Brain microvascular endothelial cell (primary cell): ENCODE measurements around the gene RIMBP2.

ENCODE experiments used
- DNase-seq: peaks from one replicate; pipeline ENCODE4 v3.0.0-alpha.2; 2020
- H3K27ac ChIP-seq: fragments of 250-450 bp; sonication (Bioruptor Pico); 2 replicates; pipeline ENCODE4 v1.5.1; 2020; ENCODE audit warnings: mild to moderate bottlenecking, moderate library complexity
- H3K27me3 ChIP-seq: fragments of 250-450 bp; sonication (Bioruptor Pico); replicated peaks from 2 replicates; pipeline ENCODE4 v1.5.1; 2020; ENCODE audit warnings: mild to moderate bottlenecking
- H3K36me3 ChIP-seq: fragments of 250-450 bp; sonication (Bioruptor Pico); replicated peaks from 2 replicates; pipeline ENCODE4 v1.5.1; 2020; ENCODE audit warnings: mild to moderate bottlenecking
- H3K4me3 ChIP-seq: 2 replicates; pipeline ENCODE4 v1.5.1; 2011; ENCODE audit warnings: low read depth, mild to moderate bottlenecking, control low read depth, low read length, moderate library complexity
- CTCF ChIP-seq: IDR thresholded peaks from 2 replicates; pipeline ENCODE4 v1.5.1; 2011; ENCODE audit warnings: low read depth, mild to moderate bottlenecking, moderate library complexity, low read length, control low read depth, inconsistent platforms; ENCODE audit errors: missing control alignments
- in situ Hi-C: cut with HindIII; loops from 2 replicates; pipeline ENCODE4 v1.10.0; 2017; ENCODE audit warnings: low sequenced_read_pairs, low pct_ligation_motif_present

Gene RIMBP2

GRCh38 chr12:130433834-130434233 lies 282.3 kb downstream of the RIMBP2 start:
- Histone ChIP-seq H3K36me3 (no peaks in the 10 kb centered on the region), H3K27ac (no peak overlapping the region), H3K4me3 (no peak overlapping the region), H3K27me3 (no peaks in the 10 kb centered on the region)
- TF ChIP-seq CTCF: no peak
- in situ Hi-C loops: no loop called here
- DNase-seq: no peak

- no peak for TF ChIP-seq CTCF
- no peak overlapping the region for H3K27ac ChIP-seq
- no peak overlapping the region for H3K4me3 ChIP-seq
- DNase-seq: no peak
- in situ Hi-C loops: no loop called here
- H3K27me3 ChIP-seq: no peaks in the 10 kb centered on the region
- H3K36me3 ChIP-seq: no peaks in the 10 kb centered on the region
Observed at GRCh38 chr12:130433411-130433810, 282.7 kb downstream of the RIMBP2 start.

GRCh38 chr12:130431176-130431575 lies 284.9 kb downstream of the RIMBP2 start:
- TF ChIP-seq CTCF: no peak

GRCh38 chr12:130429656-130430505 lies 286.2 kb downstream of the RIMBP2 start:
- Histone ChIP-seq H3K4me3 (no peak overlapping the region), H3K27me3 (no peaks in the 10 kb centered on the region), H3K27ac (no peak overlapping the region), H3K36me3 (no peaks in the 10 kb centered on the region)
- in situ Hi-C loops: no loop called here
- TF ChIP-seq CTCF: no peak
- DNase-seq: no peak

More at GRCh38 chr12:130431176-130431575, 284.9 kb downstream of the RIMBP2 start:
- H3K4me3 ChIP-seq: no peak overlapping the region
- no peak for DNase-seq
- H3K27me3 ChIP-seq: no peaks in the 10 kb centered on the region
- H3K27ac ChIP-seq: no peak overlapping the region
- in situ Hi-C loops: no loop called here
- no peaks in the 10 kb centered on the region for H3K36me3 ChIP-seq

GRCh38 chr12:130428116-130428515 lies 288.0 kb downstream of the RIMBP2 start:
- Histone ChIP-seq H3K27ac (no peak overlapping the region), H3K36me3 (no peaks in the 10 kb centered on the region), H3K4me3 (no peak overlapping the region), H3K27me3 (no peaks in the 10 kb centered on the region)
- no peak for TF ChIP-seq CTCF
- in situ Hi-C loops: no loop called here
- DNase-seq: no peak
